DMS114 treated with DMSO at 0.1 percent for 48 hours (cell line): ENCODE data around the gene GRM4.

ENCODE experiments used
- DNase-seq: peaks from one replicate; lab custom pipeline; 2025; ENCODE audit not compliant: unreplicated experiment; lab: John Stamatoyannopoulos, UW

GRM4 gene

GRCh38 chr6:34143196-34143883 is 2.5 kb downstream of the GRM4 start:
- no peak for DNase-seq

- no peak for DNase-seq
Observed at GRCh38 chr6:34142061-34142998, 3.6 kb downstream of the GRM4 start.

GRCh38 chr6:34140075-34140474 is 5.8 kb downstream of the GRM4 start:
- DNase-seq = no peak

DNA sequence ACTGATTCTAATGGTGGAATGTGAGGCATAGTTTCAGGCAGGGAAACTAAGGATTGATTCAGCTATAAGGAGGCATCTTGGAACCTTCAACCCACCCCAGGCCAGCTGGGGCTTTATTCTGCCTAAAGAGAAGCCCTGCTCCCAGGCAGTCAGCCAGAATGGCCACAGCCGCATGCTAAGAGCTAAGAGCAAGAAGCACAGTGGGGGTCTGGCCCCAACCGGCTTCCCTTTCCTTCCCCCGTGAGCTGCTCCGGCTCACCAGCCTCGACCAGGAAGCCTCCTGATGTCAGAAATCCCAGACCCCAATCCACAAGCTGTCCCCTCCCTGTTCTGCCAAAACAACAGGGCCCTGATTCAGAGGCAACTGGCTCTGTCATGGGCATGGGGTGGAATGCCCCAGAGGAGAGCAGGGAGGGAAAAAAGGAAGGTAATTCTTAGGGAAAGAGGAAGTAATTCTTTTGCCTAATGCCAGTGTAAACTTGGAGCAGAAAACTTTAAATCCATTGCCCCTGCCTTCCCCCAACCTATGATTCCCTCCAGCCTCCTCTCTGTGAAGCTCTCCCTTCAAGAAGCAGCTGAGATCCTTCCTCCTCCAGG is 6.9 kb downstream of the GRM4 start:
- no peak for DNase-seq

DNA sequence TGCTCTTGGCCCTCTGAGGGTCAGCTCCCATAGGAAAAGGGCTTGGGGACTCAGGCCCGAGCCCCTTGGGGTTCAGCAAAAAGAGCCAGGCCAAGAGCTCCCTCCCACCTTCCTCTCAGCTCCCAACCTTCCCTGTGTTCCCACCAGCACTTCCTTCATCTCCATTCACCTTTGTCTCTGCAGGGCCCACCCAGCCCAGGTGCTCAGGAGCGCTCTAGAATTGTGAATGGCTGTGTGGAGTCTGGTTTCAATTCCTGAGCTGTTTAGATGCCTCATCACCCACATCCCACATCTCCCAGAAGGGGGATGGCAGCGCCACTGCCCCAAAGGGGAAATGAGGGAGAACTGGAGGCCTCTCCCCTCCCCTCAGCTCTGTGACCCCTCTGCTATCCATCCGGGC is 7.7 kb downstream of the GRM4 start:
- DNase-seq = no peak

DNA sequence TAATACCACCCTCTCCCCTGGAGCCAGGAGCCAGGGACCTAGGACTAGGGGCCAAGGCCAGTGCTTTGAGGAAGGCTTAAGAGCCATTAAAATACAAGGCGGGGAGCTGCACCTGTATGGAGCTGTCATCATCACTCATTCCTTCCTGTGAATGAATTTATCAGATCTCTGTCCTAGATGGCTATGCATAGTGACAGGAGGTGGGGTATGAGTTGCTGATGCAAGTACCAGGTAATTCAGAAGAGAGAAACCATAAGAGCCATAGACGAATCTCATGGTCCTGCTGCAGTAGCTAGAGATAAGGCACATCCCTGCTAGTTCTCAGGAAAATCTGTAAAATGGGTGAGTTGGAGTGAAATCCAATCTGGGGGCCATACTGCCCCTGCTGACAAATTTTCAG is 10.3 kb downstream of the GRM4 start:
- no peak for DNase-seq

GRCh38 chr6:34132486-34133185 is 13.3 kb downstream of the GRM4 start:
- no peak for DNase-seq

GRCh38 chr6:34131326-34132290 is 14.3 kb downstream of the GRM4 start:
- DNase-seq = no peak

- no peak for DNase-seq
Observed at GRCh38 chr6:34130862-34131261, 15.0 kb downstream of the GRM4 start.

GRCh38 chr6:34129753-34130152 is 16.1 kb downstream of the GRM4 start:
- no peak for DNase-seq

DNA sequence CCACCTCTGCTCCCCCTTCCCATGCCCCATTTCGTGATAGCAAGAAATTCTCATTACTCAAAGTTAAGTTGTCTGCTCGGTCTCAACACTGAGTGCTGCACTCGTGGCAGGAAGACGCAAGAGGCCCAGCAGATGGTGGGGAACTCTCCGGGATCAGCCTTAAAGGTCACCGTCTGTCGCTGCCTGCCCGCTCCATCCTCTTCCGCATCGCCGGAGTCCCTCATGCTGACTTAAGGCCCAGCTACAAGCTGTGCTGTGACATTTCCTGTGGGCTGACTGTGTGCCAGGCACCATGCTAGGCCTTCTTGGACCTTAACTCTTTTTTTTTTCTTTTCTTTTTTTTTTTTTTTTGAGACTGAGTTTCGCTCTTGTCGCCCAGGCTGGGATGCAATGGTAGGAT is 17.8 kb downstream of the GRM4 start:
- DNase-seq = no peak

DNA sequence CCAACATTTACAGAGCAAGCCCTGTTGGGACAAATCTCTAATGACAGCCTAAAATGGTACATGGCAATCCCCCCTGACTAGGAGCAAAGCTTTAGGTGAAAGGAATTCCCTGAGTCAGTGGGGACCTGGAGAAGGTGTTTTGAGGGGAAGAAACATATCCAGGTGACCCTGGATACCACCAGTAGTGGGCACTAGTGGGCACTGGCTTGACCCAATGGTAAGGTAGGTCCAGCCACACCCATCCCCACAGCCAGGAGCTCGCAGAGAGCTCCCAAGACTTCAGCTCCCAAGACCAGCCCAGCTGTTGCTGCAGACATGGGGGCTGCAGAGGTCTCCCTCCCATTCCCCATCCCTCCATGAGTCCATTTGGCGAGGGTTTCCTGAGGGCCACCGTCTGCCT is 19.5 kb downstream of the GRM4 start:
- no peak for DNase-seq

DNA sequence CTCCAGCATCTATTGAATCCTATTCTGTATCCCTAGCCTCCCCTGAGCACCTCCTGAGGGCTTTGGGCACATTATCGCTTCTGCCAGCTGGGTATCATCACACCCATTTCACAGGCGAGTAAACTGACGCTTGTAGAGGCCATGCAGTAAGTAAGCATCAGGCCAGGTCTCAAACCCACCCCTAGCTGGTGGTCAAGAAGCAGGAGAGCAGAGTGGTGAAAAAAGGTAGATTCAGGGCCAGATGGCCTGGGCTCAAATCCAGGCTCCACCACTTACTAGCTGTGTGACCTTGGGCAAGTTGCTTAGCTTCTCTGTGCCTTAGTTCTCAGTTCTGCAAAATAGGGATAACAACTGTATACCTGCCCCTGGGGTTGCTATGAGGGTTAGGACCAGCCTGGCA is 19.9 kb downstream of the GRM4 start:
- DNase-seq = no peak

GRCh38 chr6:34120953-34121675 is 24.8 kb downstream of the GRM4 start:
- no peak for DNase-seq

- no peak for DNase-seq
Observed at GRCh38 chr6:34115915-34116314, 30.0 kb downstream of the GRM4 start.

DNA sequence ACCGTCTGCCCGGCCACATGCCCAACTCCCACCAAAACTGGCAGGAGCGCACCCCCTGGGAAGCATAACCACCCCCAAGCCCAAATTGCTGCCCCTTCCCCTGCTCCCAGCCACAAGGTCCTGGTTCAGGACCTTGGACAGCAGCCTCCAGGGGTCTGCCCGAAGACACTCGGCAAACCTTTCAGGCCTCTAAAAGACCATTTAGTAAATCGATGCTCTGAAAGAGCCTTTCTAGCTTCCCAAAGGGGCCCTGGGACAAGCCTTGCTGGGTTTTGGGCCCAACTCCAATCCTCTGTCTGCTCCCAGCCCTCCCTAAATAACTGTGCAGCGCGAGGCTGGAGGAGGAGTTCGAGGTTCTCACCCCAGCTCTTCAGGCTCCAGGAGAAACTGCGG is 30.5 kb downstream of the GRM4 start:
- DNase-seq = no peak

- no peak for DNase-seq
Observed at GRCh38 chr6:34114695-34115402, 31.0 kb downstream of the GRM4 start.

DNA sequence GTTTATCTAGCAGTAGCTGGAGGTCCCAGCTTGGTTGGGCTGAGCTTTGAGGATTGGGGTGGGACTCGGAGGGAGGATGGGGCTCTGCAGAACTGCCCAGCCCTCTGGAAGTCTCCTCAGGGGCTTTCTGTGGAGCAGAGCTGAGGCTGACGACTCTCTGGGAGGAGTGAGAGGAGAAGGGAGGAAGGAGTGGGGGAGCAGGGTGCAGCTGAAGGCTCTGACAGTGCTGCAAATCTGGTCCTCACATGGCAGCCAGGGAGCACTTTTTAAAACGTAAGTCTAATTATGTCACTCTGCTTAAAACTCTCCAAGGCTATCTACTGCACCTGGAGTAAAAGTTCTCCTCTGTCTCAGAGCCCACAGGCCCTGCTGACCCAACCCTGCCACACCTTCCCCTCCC is 32.4 kb downstream of the GRM4 start:
- DNase-seq = no peak

DNA sequence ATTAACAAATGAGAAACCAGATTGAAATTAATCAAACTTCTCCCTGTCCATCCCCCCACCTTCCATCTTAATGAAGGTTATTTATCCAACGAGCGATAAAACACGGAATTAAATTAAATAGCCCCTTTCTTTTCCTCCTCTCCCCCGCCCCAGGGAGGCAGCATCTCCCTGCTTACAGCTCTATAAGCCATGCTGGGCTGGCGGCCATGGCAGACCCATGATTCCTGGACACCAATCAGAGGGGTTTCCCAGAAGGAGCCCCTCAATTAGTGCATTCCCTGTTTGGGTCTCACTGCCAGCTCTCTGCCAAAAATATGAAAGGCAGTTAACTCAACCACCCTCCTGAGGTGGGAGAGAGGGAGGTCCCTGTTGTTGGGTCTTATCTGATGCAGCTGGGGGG is 33.8 kb downstream of the GRM4 start:
- no peak for DNase-seq
